Measurements from ENCODE around the gene TMEM86A. TPM values are rescaled to one million over a fixed set of nuclear protein-coding genes. Genes with fewer than 3 reads are reported as not detected.

The TMEM86A gene
- total RNA-seq, 4 donors from 2014 or later, result 1.7 to 3.6 (median 2.8) TPM

DNA sequence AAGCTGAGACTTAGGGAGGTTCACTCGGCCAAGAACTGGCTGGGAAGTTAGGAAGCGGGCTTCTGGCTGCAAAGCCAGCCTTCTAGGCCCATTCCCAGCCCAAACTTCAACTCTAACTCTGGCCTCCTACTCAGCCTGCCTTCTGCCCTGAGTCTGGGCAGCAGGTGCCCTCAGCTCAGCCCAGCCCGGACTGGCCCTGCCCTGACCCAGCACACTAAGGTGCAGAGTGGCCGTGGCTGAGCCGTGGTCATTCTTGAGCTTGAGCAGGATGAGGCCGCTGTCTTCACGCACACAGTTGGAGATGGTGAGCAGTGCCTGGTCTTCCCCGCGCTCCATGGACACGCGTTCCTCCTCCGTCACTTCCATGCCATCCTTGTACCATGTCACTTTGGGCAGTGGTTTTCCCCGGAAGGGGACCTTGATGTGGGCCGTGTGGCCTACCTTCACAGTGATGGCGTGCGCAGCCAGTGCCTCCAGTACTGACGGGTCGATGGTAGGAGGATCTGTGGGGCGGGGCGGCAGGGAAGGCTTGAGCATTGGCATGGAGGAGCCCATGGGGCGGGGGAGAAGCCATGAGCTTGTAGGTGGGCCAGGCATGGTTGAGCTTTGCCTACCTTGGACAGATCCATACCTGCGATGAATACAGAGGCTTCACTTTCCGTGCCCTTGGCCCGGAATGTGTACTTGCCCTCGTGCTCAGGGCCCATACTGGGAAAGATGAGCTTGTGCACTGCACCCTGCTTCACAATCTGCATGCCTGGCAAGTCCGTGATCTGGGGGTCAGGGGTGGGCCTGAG, 15.3 kb downstream of the TMEM86A start:
- in situ Hi-C loops (cut with MboI; ENCODE audit: low sequenced_read_pairs in 4 of 4) (no loop called here), intact Hi-C loops (cut with DNase I; ENCODE audit: low total_unique reads) (no loop called here)
- no peaks in the 10 kb centered on the region for H3K4me1 ChIP-seq
- DNase-seq (no peak), ATAC-seq (no peak)
- no peak overlapping the region for H3K4me3 ChIP-seq
- no peaks in the 10 kb centered on the region for H3K27me3 ChIP-seq
- H3K9me3 ChIP-seq, result no peaks in the 10 kb centered on the region
- no peak overlapping the region for H3K27ac ChIP-seq
- TF ChIP-seq, protein P1, sequence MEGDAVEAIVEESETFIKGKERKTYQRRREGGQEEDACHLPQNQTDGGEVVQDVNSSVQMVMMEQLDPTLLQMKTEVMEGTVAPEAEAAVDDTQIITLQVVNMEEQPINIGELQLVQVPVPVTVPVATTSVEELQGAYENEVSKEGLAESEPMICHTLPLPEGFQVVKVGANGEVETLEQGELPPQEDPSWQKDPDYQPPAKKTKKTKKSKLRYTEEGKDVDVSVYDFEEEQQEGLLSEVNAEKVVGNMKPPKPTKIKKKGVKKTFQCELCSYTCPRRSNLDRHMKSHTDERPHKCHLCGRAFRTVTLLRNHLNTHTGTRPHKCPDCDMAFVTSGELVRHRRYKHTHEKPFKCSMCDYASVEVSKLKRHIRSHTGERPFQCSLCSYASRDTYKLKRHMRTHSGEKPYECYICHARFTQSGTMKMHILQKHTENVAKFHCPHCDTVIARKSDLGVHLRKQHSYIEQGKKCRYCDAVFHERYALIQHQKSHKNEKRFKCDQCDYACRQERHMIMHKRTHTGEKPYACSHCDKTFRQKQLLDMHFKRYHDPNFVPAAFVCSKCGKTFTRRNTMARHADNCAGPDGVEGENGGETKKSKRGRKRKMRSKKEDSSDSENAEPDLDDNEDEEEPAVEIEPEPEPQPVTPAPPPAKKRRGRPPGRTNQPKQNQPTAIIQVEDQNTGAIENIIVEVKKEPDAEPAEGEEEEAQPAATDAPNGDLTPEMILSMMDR (IDR thresholded peaks at IDR 0.05 in 4 of 5, conservative IDR thresholded peaks at IDR 0.05 in 1 of 5), result no peak
- TF ChIP-seq POLR2A (IDR thresholded peaks at IDR 0.05), result no peak
- H3K36me3 ChIP-seq, result no peaks in the 10 kb centered on the region

DNA sequence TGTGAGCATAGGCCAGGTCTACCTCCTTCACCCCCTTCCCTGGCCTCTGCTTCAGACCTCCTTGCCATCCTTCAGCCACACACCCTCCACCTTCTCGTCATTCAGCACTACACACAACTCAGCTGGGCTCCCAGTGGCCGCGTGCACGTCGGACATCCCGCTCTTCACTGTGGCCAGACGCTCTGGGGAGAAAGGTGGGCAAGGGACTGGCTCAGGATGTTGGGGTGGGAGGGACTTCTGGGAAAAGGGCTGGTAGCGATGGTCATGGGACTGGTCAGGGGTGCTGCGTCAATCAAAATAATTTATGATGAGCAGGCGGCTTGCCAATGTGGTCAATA, 15.8 kb downstream of the TMEM86A start:
- intact Hi-C loops (cut with DNase I; ENCODE audit: low total_unique reads) (no loop called here), in situ Hi-C loops (cut with MboI; ENCODE audit: low sequenced_read_pairs in 4 of 4) (no loop called here)
- ATAC-seq (no peak), DNase-seq (no peak)
- H3K4me1 ChIP-seq, result no peaks in the 10 kb centered on the region
- TF ChIP-seq, protein P1 (IDR thresholded peaks at IDR 0.05 in 4 of 5, conservative IDR thresholded peaks at IDR 0.05 in 1 of 5), result no peak
- no peak for TF ChIP-seq POLR2A (IDR thresholded peaks at IDR 0.05)
- H3K4me3 ChIP-seq, result no peak overlapping the region
- H3K27me3 ChIP-seq, result no peaks in the 10 kb centered on the region
- no peaks in the 10 kb centered on the region for H3K36me3 ChIP-seq
- no peak overlapping the region for H3K27ac ChIP-seq
- no peaks in the 10 kb centered on the region for H3K9me3 ChIP-seq

DNA sequence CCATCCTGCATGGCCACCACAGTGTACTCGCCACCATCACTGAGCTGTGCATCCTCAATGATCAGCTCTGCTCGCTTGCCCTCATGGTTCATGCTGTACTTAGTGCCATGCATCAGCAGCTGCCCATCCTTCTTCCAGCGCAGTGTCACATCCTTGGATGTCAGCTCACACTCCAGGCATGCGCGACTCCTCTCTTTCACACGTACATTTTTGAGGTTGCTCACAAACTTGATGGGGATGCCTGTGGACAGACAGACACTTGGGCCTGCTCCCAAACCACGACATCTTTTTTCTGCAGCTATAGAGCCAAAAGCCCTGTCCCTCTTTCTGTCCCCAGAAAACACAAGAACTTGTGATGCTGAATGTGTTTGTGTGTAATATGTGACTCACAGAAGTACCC, 16.9 kb downstream of the TMEM86A start:
- intact Hi-C loops (cut with DNase I; ENCODE audit: low total_unique reads) (no loop called here), in situ Hi-C loops (cut with MboI; ENCODE audit: low sequenced_read_pairs in 4 of 4) (no loop called here)
- DNase-seq, result no peak
- Histone ChIP-seq H3K27ac (no peak overlapping the region), H3K4me3 (no peak overlapping the region), H3K9me3 (no peaks in the 10 kb centered on the region), H3K27me3 (no peaks in the 10 kb centered on the region), H3K4me1 (no peaks in the 10 kb centered on the region), H3K36me3 (no peaks in the 10 kb centered on the region)
- no peak for ATAC-seq
- TF ChIP-seq, protein P1 (IDR thresholded peaks at IDR 0.05 in 4 of 5, conservative IDR thresholded peaks at IDR 0.05 in 1 of 5), result no peak
- TF ChIP-seq POLR2A (IDR thresholded peaks at IDR 0.05), result no peak

DNA sequence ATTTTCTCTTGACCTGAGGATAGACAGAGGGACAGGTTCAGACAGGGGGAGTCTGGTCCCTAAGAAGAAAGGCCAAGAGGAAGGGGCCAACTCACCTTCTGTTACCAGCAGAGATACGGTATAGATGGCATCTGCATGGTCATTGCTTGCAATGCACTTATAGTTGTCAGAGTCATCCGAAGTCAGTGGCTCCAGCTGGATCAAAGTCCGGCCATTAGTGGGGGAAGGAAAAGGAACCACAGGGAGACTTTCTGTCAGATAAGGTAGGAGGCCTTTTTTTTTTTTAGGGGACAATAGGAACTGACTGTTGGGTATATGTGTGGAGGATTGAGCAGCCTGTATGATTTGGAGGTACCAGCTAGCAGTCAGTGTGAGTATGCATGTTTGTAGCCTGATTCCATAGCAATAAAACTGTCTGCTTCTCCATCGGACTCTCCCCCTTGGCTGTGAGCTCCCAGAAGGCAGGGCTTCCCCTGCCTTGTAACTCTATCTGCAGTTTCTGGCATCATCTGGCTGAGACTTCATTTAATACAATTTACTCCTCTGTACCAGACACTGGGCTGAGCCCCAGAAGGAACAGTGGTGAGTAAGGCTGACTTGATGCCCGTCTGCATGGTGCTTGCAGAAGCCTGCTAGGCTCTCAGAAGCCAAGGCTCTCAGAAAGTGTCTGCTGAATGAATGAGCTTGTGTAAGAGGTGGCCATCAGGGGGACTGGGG, 21.7 kb downstream of the TMEM86A start:
- intact Hi-C loops (cut with DNase I; ENCODE audit: low total_unique reads) (loop anchor here (2.0 to 5.0 kb wide), 3 partner anchors 21 to 133 kb away; partner anchors contain the start of genes SPTY2D1, TMEM86A and UEVLD), in situ Hi-C loops (cut with MboI; ENCODE audit: low sequenced_read_pairs in 4 of 4) (no loop called here)
- no peak for ATAC-seq
- Histone ChIP-seq H3K9me3 (no peaks in the 10 kb centered on the region), H3K4me3 (peak overlapping the region in 3 of 4 donors; percentile 59 to 74 (median 66)), H3K4me1 (peaks cover 0 to 7% of the 10 kb centered on the region in 2 donors), H3K27ac (peak overlapping the region in 1 of 4 donors; percentile 73), H3K27me3 (no peaks in the 10 kb centered on the region), H3K36me3 (no peaks in the 10 kb centered on the region)
- no peak for TF ChIP-seq POLR2A (IDR thresholded peaks at IDR 0.05)
- TF ChIP-seq, protein P1 (IDR thresholded peaks at IDR 0.05 in 4 of 5, conservative IDR thresholded peaks at IDR 0.05 in 1 of 5), result no peak
- no peak for DNase-seq
